GM12878 (cell line): ENCODE data around the gene ITCH.

Experiments used
- ESRRA ChIP-seq: IDR thresholded peaks from 2 replicates; pipeline ENCODE4 v1.6.1; 2012; ENCODE audit warnings: mild to moderate bottlenecking, low read length, improper control_type of control experiment
- FOS ChIP-seq: IDR thresholded peaks from 3 replicates; pipeline ENCODE4 v1.6.1; 2011; ENCODE audit warnings: borderline replicate concordance; ENCODE audit not compliant: insufficient read length; ENCODE audit errors: extremely low read depth
- JUNB ChIP-seq: IDR thresholded peaks from 2 replicates; pipeline ENCODE4 v1.6.1; 2016; ENCODE audit warnings: antibody characterized with exemption, mild to moderate bottlenecking
- POLR2A ChIP-seq: IDR thresholded peaks from 2 replicates; pipeline ENCODE4 v1.6.1; 2011; ENCODE audit warnings: low read depth, mild to moderate bottlenecking, low read length
- RAD21 ChIP-seq: IDR thresholded peaks from 2 replicates; pipeline ENCODE4 v1.6.1; 2011; ENCODE audit warnings: mild to moderate bottlenecking, low read depth, low read length, moderate library complexity; ENCODE audit not compliant: insufficient read depth
- TAF1 ChIP-seq: IDR thresholded peaks from 2 replicates; pipeline ENCODE4 v1.6.1; 2011; ENCODE audit warnings: mild to moderate bottlenecking, low read depth, low read length, borderline replicate concordance
- YBX1 ChIP-seq: fragments of 450-650 bp; IDR thresholded peaks from 2 replicates; pipeline ENCODE4 v1.6.1; 2016; ENCODE audit warnings: antibody characterized with exemption
- TF ChIP-seq, protein P1 (sequence below), 3 experiments: IDR thresholded peaks in 2 of 3; conservative IDR thresholded peaks in 1 of 3; 2 replicates each; pipeline ENCODE4 v1.5.1; 2011; ENCODE audit warnings: low read depth in 3 of 3, low read length in 3 of 3, mild to moderate bottlenecking in 3 of 3, control low read depth in 2 of 3, moderate library complexity in 2 of 3, inconsistent platforms in 1 of 3, mixed read lengths in 1 of 3; ENCODE audit not compliant: control insufficient read depth in 2 of 3, insufficient read depth in 1 of 3; ENCODE audit errors: extremely low read depth in 1 of 3
- TF ChIP-seq, protein P2 (sequence below): fragments of 450-650 bp; formaldehyde crosslinking; IDR thresholded peaks from 2 replicates; pipeline ENCODE4 v1.4.0; 2022; ENCODE audit warnings: mild to moderate bottlenecking, moderate library complexity

GRCh38 chr20:34367155-34367554 is 4.1 kb downstream of the ITCH start:
- TF ChIP-seq TAF1 = no peak
- TF ChIP-seq, protein P1, sequence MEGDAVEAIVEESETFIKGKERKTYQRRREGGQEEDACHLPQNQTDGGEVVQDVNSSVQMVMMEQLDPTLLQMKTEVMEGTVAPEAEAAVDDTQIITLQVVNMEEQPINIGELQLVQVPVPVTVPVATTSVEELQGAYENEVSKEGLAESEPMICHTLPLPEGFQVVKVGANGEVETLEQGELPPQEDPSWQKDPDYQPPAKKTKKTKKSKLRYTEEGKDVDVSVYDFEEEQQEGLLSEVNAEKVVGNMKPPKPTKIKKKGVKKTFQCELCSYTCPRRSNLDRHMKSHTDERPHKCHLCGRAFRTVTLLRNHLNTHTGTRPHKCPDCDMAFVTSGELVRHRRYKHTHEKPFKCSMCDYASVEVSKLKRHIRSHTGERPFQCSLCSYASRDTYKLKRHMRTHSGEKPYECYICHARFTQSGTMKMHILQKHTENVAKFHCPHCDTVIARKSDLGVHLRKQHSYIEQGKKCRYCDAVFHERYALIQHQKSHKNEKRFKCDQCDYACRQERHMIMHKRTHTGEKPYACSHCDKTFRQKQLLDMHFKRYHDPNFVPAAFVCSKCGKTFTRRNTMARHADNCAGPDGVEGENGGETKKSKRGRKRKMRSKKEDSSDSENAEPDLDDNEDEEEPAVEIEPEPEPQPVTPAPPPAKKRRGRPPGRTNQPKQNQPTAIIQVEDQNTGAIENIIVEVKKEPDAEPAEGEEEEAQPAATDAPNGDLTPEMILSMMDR (IDR thresholded peaks at IDR 0.05 in 2 of 3, conservative IDR thresholded peaks at IDR 0.05 in 1 of 3; ENCODE audit: control insufficient read depth in 2 of 3, extremely low read depth in 1 of 3, insufficient read depth in 1 of 3, low read depth in 3 of 3, low read length in 3 of 3) = no peak
- TF ChIP-seq YBX1 = no peak
- no peak for TF ChIP-seq POLR2A
- no peak for TF ChIP-seq FOS
- no peak for TF ChIP-seq JUNB
- no peak for TF ChIP-seq RAD21
- no peak for TF ChIP-seq ESRRA
- TF ChIP-seq, protein P2, sequence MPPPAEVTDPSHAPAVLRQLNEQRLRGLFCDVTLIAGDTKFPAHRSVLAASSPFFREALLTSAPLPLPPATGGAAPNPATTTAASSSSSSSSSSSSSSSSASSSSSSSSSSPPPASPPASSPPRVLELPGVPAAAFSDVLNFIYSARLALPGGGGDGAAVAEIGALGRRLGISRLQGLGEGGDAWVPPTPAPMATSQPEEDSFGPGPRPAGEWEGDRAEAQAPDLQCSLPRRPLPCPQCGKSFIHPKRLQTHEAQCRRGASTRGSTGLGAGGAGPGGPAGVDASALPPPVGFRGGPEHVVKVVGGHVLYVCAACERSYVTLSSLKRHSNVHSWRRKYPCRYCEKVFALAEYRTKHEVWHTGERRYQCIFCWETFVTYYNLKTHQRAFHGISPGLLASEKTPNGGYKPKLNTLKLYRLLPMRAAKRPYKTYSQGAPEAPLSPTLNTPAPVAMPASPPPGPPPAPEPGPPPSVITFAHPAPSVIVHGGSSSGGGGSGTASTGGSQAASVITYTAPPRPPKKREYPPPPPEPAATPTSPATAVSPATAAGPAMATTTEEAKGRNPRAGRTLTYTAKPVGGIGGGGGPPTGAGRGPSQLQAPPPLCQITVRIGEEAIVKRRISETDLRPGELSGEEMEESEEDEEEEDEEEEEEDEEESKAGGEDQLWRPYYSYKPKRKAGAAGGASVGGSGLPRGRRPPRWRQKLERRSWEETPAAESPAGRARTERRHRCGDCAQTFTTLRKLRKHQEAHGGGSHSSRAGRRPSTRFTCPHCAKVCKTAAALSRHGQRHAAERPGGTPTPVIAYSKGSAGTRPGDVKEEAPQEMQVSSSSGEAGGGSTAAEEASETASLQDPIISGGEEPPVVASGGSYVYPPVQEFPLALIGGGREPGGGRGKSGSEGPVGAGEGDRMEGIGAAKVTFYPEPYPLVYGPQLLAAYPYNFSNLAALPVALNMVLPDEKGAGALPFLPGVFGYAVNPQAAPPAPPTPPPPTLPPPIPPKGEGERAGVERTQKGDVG = no peak
